ENCODE measurements around the gene ATP1A4.
A peak's percentile ranks its signal among the peaks of the same experiment; 100 is the strongest.

The ATP1A4 gene

GRCh38 chr1:160204526-160205241 lies 53.3 kb downstream of the ATP1A4 start (continued):
- TF ChIP-seq ZNF580 (tag by site-specific recombination; IDR thresholded peaks at IDR 0.05) (no peak), ZBTB48 (tag by site-specific recombination; IDR thresholded peaks at IDR 0.05) (peak; percentile 65), ZNF560 (tag by site-specific recombination; IDR thresholded peaks at IDR 0.05; ENCODE audit: borderline replicate concordance) (no peak), ZNF350 (tag by site-specific recombination; IDR thresholded peaks at IDR 0.05) (no peak), ELK4 (IDR thresholded peaks at IDR 0.05; ENCODE audit: borderline replicate concordance, low read depth, low read length) (no peak), ZSCAN30 (tag by site-specific recombination; IDR thresholded peaks at IDR 0.05) (no peak), ZNF48 (tag by site-specific recombination; IDR thresholded peaks at IDR 0.05) (no peak), ZNF776 (tag by site-specific recombination; IDR thresholded peaks at IDR 0.05; ENCODE audit: borderline replicate concordance) (no peak), ZNF114 (tag by site-specific recombination; IDR thresholded peaks at IDR 0.05) (no peak), EGR2 (tag by site-specific recombination; IDR thresholded peaks at IDR 0.05; ENCODE audit: low read depth) (no peak), ZNF394 (tag by site-specific recombination; IDR thresholded peaks at IDR 0.05; ENCODE audit: borderline replicate concordance) (no peak), ZEB2 (tag by site-specific recombination; IDR thresholded peaks at IDR 0.05) (no peak), FEZF1 (tag by site-specific recombination; IDR thresholded peaks at IDR 0.05) (peak; percentile 90), ZNF449 (tag by site-specific recombination; IDR thresholded peaks at IDR 0.05) (no peak), ZNF664 (tag by site-specific recombination; IDR thresholded peaks at IDR 0.05) (no peak), ZNF175 (tag by site-specific recombination; IDR thresholded peaks at IDR 0.05) (no peak), GFI1B (tag by site-specific recombination; IDR thresholded peaks at IDR 0.05) (no peak), ZNF398 (tag by site-specific recombination; IDR thresholded peaks at IDR 0.05) (peak; percentile 87), PATZ1 (tag by site-specific recombination; IDR thresholded peaks at IDR 0.05) (peak; percentile 63), ZNF747 (tag by site-specific recombination; IDR thresholded peaks at IDR 0.05) (no peak), ZNF2 (tag by site-specific recombination; IDR thresholded peaks at IDR 0.05) (no peak), MZF1 (tag by site-specific recombination; IDR thresholded peaks at IDR 0.05; ENCODE audit: borderline replicate concordance) (no peak), PRDM10 (tag by site-specific recombination; IDR thresholded peaks at IDR 0.05) (peak; percentile 33; the same call in 1 of the 2 replicates), BCL11A (tag by site-specific recombination; IDR thresholded peaks at IDR 0.05; ENCODE audit: low read depth) (no peak), ZNF10 (tag by site-specific recombination; IDR thresholded peaks at IDR 0.05) (no peak), ZNF791 (tag by site-specific recombination; IDR thresholded peaks at IDR 0.05) (no peak), HOXA7 (CRISPR knock-in tag; IDR thresholded peaks at IDR 0.05; ENCODE audit: borderline replicate concordance) (no peak), ZNF335 (tag by site-specific recombination; conservative IDR thresholded peaks at IDR 0.05) (peak; percentile 44), ZNF366 (tag by site-specific recombination; conservative IDR thresholded peaks at IDR 0.05) (0 out of 2 replicates have a peak, but pooled peaks have one; percentile 15)
